Measurements from ENCODE around the gene TMEM212. TPM values are rescaled to one million over a fixed set of nuclear protein-coding genes. Genes with fewer than 3 reads are reported as not detected.
A peak's percentile ranks its signal among the peaks of the same experiment; 100 is the strongest.

The TMEM212 gene
- total and polyA plus RNA-seq, 4 donors: 1.5 to 16.5 (median 8.1) TPM

- no peak for DNase-seq
- TF ChIP-seq CTCF (IDR thresholded peaks at IDR 0.05; ENCODE audit: control extremely low read depth, extremely low read depth): no peak
- no peak for ATAC-seq (ENCODE audit: insufficient read depth, low FRiP score)
- H3K4me1 ChIP-seq (ENCODE audit: control insufficient read depth in 5 of 5, insufficient read depth in 5 of 5, low read length in 5 of 5): peaks cover 0 to 16% (median 8%) of the 10 kb centered on the region in 5 donors
- no peaks in the 10 kb centered on the region for H3K9me3 ChIP-seq (ENCODE audit: control insufficient read depth in 4 of 4, insufficient read depth in 3 of 4, low read length in 3 of 4)
- 81 to 89% methylated on average over 8 of the region's 8 CpGs for WGBS, 2 donors
- H3K4me3 ChIP-seq: no peak overlapping the region
- H3K27me3 ChIP-seq (ENCODE audit: control insufficient read depth in 3 of 3, insufficient read depth in 3 of 3, low read length in 2 of 3): no peaks in the 10 kb centered on the region
- no peaks in the 10 kb centered on the region for H3K36me3 ChIP-seq (ENCODE audit: control insufficient read depth in 4 of 4, insufficient read depth in 4 of 4, low read length in 4 of 4)
- H3K27ac ChIP-seq (ENCODE audit: low read depth in 1 of 2, low read length in 1 of 2): no peak overlapping the region
- no peak overlapping the region for H3K9ac ChIP-seq (ENCODE audit: insufficient read depth in 1 of 2, low read length in 2 of 2)
Observed at GRCh38 chr3:171871392-171872274, 28.5 kb downstream of the TMEM212 start.

- no peak for DNase-seq
- TF ChIP-seq CTCF (IDR thresholded peaks at IDR 0.05; ENCODE audit: control extremely low read depth, extremely low read depth): no peak
- ATAC-seq (ENCODE audit: insufficient read depth, low FRiP score): no peak
- Histone ChIP-seq H3K9ac (ENCODE audit: insufficient read depth in 1 of 2, low read length in 2 of 2) (no peak overlapping the region), H3K4me3 (no peak overlapping the region), H3K4me1 (ENCODE audit: control insufficient read depth in 5 of 5, insufficient read depth in 5 of 5, low read length in 5 of 5) (peaks cover 4 to 19% (median 8%) of the 10 kb centered on the region in 5 donors), H3K27me3 (ENCODE audit: control insufficient read depth in 3 of 3, insufficient read depth in 3 of 3, low read length in 2 of 3) (no peaks in the 10 kb centered on the region), H3K9me3 (ENCODE audit: control insufficient read depth in 4 of 4, insufficient read depth in 3 of 4, low read length in 3 of 4) (no peaks in the 10 kb centered on the region), H3K27ac (ENCODE audit: low read depth in 1 of 2, low read length in 1 of 2) (no peak overlapping the region), H3K36me3 (ENCODE audit: control insufficient read depth in 4 of 4, insufficient read depth in 4 of 4, low read length in 4 of 4) (no peaks in the 10 kb centered on the region)
- 41 to 72% methylated on average over 1 of the region's 1 CpG for WGBS, 2 donors
Observed at GRCh38 chr3:171873580-171873979, 30.4 kb downstream of the TMEM212 start.

- peak overlapping the region; percentile 19 to 41 for H3K27ac ChIP-seq (ENCODE audit: low read depth in 1 of 2, low read length in 1 of 2)
- no peak for TF ChIP-seq CTCF (IDR thresholded peaks at IDR 0.05; ENCODE audit: control extremely low read depth, extremely low read depth)
- no peaks in the 10 kb centered on the region for H3K9me3 ChIP-seq (ENCODE audit: control insufficient read depth in 4 of 4, insufficient read depth in 3 of 4, low read length in 3 of 4)
- WGBS, 2 donors: 30 to 54% methylated on average over 2 of the region's 2 CpGs
- ATAC-seq (ENCODE audit: insufficient read depth, low FRiP score): peak; percentile 85
- peaks cover 4 to 25% (median 8%) of the 10 kb centered on the region in 5 donors for H3K4me1 ChIP-seq (ENCODE audit: control insufficient read depth in 5 of 5, insufficient read depth in 5 of 5, low read length in 5 of 5)
- no peaks in the 10 kb centered on the region for H3K27me3 ChIP-seq (ENCODE audit: control insufficient read depth in 3 of 3, insufficient read depth in 3 of 3, low read length in 2 of 3)
- DNase-seq: peak; percentile 34 to 87 (median 84)
- no peaks in the 10 kb centered on the region for H3K36me3 ChIP-seq (ENCODE audit: control insufficient read depth in 4 of 4, insufficient read depth in 4 of 4, low read length in 4 of 4)
- H3K4me3 ChIP-seq: no peak overlapping the region
- peak overlapping the region in 1 of 2 donors; percentile 57 for H3K9ac ChIP-seq (ENCODE audit: insufficient read depth in 1 of 2, low read length in 2 of 2)
Observed at GRCh38 chr3:171874251-171874681, 31.1 kb downstream of the TMEM212 start.
